ENCODE measurements around the gene CLEC9A.

CLEC9A gene

DNA sequence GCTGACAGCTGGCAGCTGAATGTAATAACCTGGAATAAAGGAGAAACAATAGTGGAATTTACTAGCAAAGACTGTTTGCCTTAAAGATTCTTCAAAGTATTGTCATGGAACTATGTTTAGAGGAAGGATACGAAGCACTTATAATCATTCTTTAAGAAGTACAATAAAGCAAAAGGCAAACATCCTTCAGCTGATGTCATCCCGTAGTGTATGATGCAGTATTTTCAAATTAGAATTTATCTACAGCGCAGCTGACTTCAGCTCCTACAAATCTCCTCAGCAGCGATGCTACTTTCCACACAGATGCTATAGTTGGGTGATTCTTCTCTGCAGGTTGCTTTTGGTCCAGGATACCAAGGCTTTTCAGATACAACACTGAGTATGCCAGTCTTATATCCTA is 36.8 kb downstream of the CLEC9A start:
- H3K36me3 ChIP-seq (ENCODE audit: control insufficient read depth, insufficient read depth, low read length, severe bottlenecking), result no peaks in the 10 kb centered on the region
- H3K9ac ChIP-seq (ENCODE audit: low read length), result no peak overlapping the region
- no peaks in the 10 kb centered on the region for H3K9me3 ChIP-seq (ENCODE audit: control insufficient read depth, low read length)
- peaks cover 27% of the 10 kb centered on the region for H3K4me1 ChIP-seq (ENCODE audit: control insufficient read depth, insufficient read depth, low read length)
- H3K27me3 ChIP-seq (replicated peaks; ENCODE audit: control insufficient read depth, insufficient read depth, low read length), result no peaks in the 10 kb centered on the region
- DNase-seq (ENCODE audit: low read depth), result no peak
- H3K4me3 ChIP-seq (ENCODE audit: low read length), result no peak overlapping the region

DNA sequence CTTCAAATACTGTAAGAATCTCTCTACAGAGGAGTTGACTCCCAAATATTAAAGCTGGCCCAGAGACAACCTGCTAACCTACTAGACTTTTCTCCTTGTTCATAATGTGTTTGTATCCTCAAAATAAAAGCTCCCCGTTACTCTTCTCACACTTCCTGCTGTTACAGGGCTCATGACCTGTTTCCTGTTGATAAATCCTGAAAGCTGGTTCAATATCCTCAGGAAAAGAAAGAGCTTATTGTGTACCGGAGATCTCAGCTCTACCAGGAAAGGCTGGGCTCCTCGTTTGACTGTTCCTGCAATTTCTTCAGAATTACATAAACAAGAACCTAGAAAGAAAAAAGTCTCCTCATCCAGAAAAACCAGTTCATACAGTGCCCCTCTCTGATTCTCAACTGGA is 37.5 kb downstream of the CLEC9A start:
- no peak overlapping the region for H3K9ac ChIP-seq (ENCODE audit: low read length)
- H3K4me3 ChIP-seq (ENCODE audit: low read length), result no peak overlapping the region
- DNase-seq (ENCODE audit: low read depth), result no peak

DNA sequence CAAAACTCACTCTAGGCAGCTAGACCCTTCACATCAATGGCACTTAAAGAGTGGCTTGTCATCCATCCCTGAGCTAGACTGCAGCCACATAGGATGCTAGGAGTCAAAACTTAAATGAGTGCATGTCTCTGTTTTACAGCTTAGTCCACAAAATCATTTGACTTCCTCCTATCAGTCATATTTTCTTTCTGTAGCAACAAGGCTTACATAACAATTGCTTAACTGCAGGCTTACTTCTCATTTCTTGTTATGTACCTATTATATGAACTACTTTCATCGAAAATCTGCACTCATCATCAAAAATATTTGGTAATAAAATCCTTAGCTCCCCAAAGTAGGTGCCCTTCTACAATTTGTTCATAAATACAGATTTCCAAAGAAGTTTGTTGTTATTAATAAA is 38.2 kb downstream of the CLEC9A start:
- no peak overlapping the region for H3K9ac ChIP-seq (ENCODE audit: low read length)
- DNase-seq (ENCODE audit: low read depth), result no peak
- H3K9me3 ChIP-seq (ENCODE audit: control insufficient read depth, low read length), result no peaks in the 10 kb centered on the region
- H3K4me1 ChIP-seq (ENCODE audit: control insufficient read depth, insufficient read depth, low read length), result peaks cover 27% of the 10 kb centered on the region
- peak overlapping the region; percentile 46 for H3K4me3 ChIP-seq (ENCODE audit: low read length)
- no peaks in the 10 kb centered on the region for H3K27me3 ChIP-seq (replicated peaks; ENCODE audit: control insufficient read depth, insufficient read depth, low read length)
- no peaks in the 10 kb centered on the region for H3K36me3 ChIP-seq (ENCODE audit: control insufficient read depth, insufficient read depth, low read length, severe bottlenecking)

More for the DNA sequence above, 37.5 kb downstream of the CLEC9A start:
- no peaks in the 10 kb centered on the region for H3K9me3 ChIP-seq (ENCODE audit: control insufficient read depth, low read length)
- peaks cover 27% of the 10 kb centered on the region for H3K4me1 ChIP-seq (ENCODE audit: control insufficient read depth, insufficient read depth, low read length)
- no peaks in the 10 kb centered on the region for H3K27me3 ChIP-seq (replicated peaks; ENCODE audit: control insufficient read depth, insufficient read depth, low read length)
- H3K36me3 ChIP-seq (ENCODE audit: control insufficient read depth, insufficient read depth, low read length, severe bottlenecking), result no peaks in the 10 kb centered on the region

DNA sequence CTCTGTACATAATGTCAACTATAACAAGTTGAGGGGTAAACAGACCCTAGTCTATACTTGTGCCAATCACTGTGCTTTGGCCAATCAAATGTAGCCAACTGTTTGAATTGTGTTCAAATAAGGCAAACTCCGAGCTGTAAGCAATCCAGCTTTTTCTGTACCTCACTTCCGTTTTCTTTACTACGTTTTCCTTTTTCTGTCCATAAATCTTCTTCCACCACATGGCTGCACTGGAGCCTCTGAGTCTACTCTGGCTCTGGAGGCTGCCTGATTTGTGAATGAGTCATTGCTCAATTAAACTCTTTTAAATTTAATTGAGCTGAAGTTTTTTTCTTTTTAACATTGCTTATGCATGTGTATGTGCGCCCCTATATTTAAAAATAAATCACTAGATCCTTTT is 38.6 kb downstream of the CLEC9A start:
- no peak overlapping the region for H3K9ac ChIP-seq (ENCODE audit: low read length)
- H3K4me1 ChIP-seq (ENCODE audit: control insufficient read depth, insufficient read depth, low read length), result peaks cover 27% of the 10 kb centered on the region
- DNase-seq (ENCODE audit: low read depth), result no peak
- H3K4me3 ChIP-seq (ENCODE audit: low read length), result peak overlapping the region; percentile 46
- no peaks in the 10 kb centered on the region for H3K27me3 ChIP-seq (replicated peaks; ENCODE audit: control insufficient read depth, insufficient read depth, low read length)
- no peaks in the 10 kb centered on the region for H3K36me3 ChIP-seq (ENCODE audit: control insufficient read depth, insufficient read depth, low read length, severe bottlenecking)
- no peaks in the 10 kb centered on the region for H3K9me3 ChIP-seq (ENCODE audit: control insufficient read depth, low read length)

DNA sequence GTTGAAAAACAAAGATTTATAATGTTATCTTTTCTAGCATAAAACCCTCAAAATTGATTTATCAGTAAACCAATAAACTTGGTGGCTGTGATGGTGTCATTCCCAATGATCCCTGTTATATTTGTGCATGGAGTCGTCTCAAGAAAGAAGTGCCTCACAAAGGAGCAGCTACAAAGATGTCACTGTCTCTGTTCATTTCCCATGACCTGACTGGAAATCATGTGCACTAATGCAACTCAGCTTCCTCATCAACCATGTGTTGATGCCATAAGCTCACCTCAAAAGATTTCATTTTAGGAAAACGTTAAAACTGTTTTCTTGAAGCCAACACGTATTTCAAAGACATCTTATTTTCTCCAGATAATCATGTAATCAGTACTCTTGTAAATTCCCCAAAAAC is 39.5 kb downstream of the CLEC9A start:
- H3K36me3 ChIP-seq (ENCODE audit: control insufficient read depth, insufficient read depth, low read length, severe bottlenecking), result no peaks in the 10 kb centered on the region

DNA sequence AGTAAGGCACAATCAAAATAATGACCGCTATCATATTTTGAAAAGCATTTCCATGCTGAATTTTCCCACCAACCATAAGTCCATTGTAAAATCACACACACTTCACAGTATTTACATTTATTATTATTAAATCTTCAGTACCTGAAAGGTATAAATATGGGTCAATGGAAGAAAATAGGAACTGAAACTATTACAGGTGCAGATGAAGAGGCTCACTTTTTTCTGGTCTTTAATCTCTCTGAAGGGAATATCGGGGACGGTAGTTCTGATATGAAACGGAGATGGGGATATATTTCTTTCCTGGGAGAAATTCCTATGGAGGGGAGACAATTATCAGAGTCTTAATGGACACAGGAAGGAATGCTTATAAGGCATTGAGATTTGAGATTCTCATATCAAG is 39.9 kb downstream of the CLEC9A start:
- H3K4me3 ChIP-seq (ENCODE audit: low read length), result no peak overlapping the region
- no peak for DNase-seq (ENCODE audit: low read depth)
- H3K27me3 ChIP-seq (replicated peaks; ENCODE audit: control insufficient read depth, insufficient read depth, low read length), result no peaks in the 10 kb centered on the region
- H3K4me1 ChIP-seq (ENCODE audit: control insufficient read depth, insufficient read depth, low read length), result peaks cover 27% of the 10 kb centered on the region
- H3K9me3 ChIP-seq (ENCODE audit: control insufficient read depth, low read length), result no peaks in the 10 kb centered on the region
- H3K36me3 ChIP-seq (ENCODE audit: control insufficient read depth, insufficient read depth, low read length, severe bottlenecking), result no peaks in the 10 kb centered on the region
- no peak overlapping the region for H3K9ac ChIP-seq (ENCODE audit: low read length)

More for the DNA sequence above, 39.5 kb downstream of the CLEC9A start:
- Histone ChIP-seq H3K9me3 (ENCODE audit: control insufficient read depth, low read length) (no peaks in the 10 kb centered on the region), H3K4me3 (ENCODE audit: low read length) (no peak overlapping the region), H3K9ac (ENCODE audit: low read length) (no peak overlapping the region), H3K4me1 (ENCODE audit: control insufficient read depth, insufficient read depth, low read length) (peaks cover 27% of the 10 kb centered on the region), H3K27me3 (replicated peaks; ENCODE audit: control insufficient read depth, insufficient read depth, low read length) (no peaks in the 10 kb centered on the region)
- no peak for DNase-seq (ENCODE audit: low read depth)

DNA sequence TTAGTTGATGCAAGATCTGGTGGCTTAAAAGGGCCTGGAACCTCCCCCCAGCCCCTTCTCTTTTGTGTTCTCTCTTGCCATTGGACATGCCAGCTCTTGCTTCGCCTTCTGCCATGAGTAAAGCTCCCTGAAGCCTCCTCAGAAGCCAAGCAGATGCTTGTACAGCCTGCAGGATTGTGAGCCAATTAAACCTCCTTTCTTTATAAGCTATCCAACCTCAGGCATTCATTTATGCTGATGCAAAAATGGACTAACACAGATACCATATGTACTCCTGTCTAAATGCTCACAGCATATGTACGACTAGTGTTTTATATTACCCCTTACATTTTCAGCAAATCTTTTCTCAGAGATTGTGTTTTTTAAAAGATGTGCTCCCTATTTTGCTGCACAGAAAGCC is 41.6 kb downstream of the CLEC9A start:
- Histone ChIP-seq H3K9ac (ENCODE audit: low read length) (no peak overlapping the region), H3K4me3 (ENCODE audit: low read length) (no peak overlapping the region), H3K27me3 (replicated peaks; ENCODE audit: control insufficient read depth, insufficient read depth, low read length) (peaks cover 5% of the 10 kb centered on the region), H3K36me3 (ENCODE audit: control insufficient read depth, insufficient read depth, low read length, severe bottlenecking) (no peaks in the 10 kb centered on the region), H3K9me3 (ENCODE audit: control insufficient read depth, low read length) (no peaks in the 10 kb centered on the region), H3K4me1 (ENCODE audit: control insufficient read depth, insufficient read depth, low read length) (peaks cover 18% of the 10 kb centered on the region)
- DNase-seq (ENCODE audit: low read depth), result no peak

DNA sequence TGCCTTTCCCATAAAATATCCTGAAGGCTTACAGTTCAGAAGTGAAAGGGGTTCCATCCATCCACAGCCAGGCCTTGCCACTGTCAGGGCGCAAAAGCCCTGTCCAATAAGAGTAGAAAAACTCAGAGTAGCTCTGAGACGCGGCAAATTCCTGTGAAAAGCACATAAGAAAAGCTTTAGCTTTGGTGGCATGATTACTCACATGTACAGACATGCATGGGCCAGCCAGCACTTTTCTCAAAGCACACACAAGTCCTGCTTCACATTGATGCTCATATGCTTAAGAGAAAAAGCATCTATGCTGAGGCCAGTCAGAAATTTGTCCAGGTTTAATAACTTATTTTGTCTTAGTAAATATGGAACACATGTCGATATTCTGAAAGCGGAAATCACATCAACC is 42.8 kb downstream of the CLEC9A start:
- Histone ChIP-seq H3K36me3 (ENCODE audit: control insufficient read depth, insufficient read depth, low read length, severe bottlenecking) (no peaks in the 10 kb centered on the region), H3K4me1 (ENCODE audit: control insufficient read depth, insufficient read depth, low read length) (peaks cover 14% of the 10 kb centered on the region), H3K27me3 (replicated peaks; ENCODE audit: control insufficient read depth, insufficient read depth, low read length) (peaks cover 5% of the 10 kb centered on the region), H3K9ac (ENCODE audit: low read length) (no peak overlapping the region), H3K4me3 (ENCODE audit: low read length) (no peak overlapping the region), H3K9me3 (ENCODE audit: control insufficient read depth, low read length) (no peaks in the 10 kb centered on the region)
- no peak for DNase-seq (ENCODE audit: low read depth)

DNA sequence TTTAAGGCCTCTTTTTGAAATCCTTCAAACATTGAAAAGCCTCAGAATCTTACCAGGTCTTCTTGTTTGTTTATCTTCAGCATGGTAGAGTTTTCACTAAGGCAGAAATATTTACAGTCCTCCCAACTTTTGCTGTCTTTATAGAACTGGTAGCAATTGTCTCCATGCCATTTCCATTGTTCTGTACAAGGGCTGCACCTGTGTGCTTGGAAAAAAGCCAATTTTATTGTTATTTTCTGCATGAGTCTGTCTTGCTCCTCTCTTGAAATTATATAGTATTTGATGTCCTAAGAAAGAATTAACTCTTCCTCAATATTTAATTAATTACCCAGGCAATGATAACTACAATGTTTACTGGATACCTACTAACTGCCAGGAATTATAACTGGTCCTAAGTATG is 45.0 kb downstream of the CLEC9A start:
- Histone ChIP-seq H3K27me3 (replicated peaks; ENCODE audit: control insufficient read depth, insufficient read depth, low read length) (peaks cover 5% of the 10 kb centered on the region), H3K36me3 (ENCODE audit: control insufficient read depth, insufficient read depth, low read length, severe bottlenecking) (no peaks in the 10 kb centered on the region), H3K4me3 (ENCODE audit: low read length) (no peak overlapping the region), H3K9me3 (ENCODE audit: control insufficient read depth, low read length) (no peaks in the 10 kb centered on the region), H3K4me1 (ENCODE audit: control insufficient read depth, insufficient read depth, low read length) (no peaks in the 10 kb centered on the region), H3K9ac (ENCODE audit: low read length) (no peak overlapping the region)
- DNase-seq (ENCODE audit: low read depth), result no peak

DNA sequence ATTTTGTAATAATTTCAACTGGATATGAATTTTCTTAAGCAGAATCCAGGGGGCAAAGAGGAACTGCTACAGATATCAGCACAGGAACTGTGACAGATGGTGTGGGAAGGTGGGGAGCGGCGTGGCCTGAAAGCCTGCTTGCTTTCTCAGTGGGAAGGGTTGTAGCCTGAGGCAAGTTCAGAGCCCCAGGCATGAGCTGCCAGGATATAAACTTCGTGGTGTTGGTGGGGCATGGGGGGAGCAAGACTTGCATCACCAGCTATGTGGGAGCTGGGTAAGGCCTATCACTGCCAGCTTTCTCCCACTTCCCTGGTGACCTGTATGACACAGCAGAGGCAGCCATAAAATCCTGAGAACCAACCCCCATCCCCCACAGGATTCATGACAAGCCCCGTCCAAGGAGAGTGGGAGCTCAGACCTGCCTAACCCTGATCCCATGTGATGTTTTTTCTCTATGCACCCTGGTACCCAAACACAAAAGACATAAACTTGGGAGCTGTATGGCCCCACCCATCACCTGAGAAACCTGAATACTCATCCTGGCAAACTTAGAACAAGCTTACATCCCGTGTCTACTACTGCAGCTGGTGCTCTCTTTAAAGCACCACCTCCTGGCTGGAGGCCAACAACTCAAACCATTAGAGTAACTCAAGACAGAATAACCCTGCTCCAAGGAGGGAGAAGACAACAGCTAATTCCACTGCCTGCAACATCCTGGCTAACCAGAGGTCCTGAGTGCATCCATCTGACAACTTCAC is 51.8 kb downstream of the CLEC9A start:
- no peak for DNase-seq (ENCODE audit: low read depth)

DNA sequence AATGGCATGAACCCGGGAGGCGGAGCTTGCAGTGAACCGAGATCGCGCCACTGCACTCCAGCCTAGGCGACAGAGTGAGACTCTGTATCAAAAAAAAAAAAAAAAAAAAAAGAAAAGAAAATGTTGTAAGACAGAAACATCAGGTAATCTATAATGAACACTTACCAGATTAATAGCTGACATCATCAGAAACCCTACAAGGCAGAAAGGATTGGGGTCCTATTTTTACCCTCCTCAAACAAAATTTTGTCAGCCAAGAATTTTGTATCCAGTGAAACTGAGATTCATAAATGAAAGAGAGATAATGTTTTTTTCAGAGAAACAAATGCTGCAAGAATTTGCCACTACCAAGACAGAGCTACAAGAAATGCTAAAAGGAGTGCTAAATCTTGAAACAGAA is 54.3 kb downstream of the CLEC9A start:
- Histone ChIP-seq H3K4me3 (ENCODE audit: low read length) (no peak overlapping the region), H3K9me3 (ENCODE audit: control insufficient read depth, low read length) (no peaks in the 10 kb centered on the region), H3K9ac (ENCODE audit: low read length) (no peak overlapping the region), H3K4me1 (ENCODE audit: control insufficient read depth, insufficient read depth, low read length) (no peaks in the 10 kb centered on the region), H3K36me3 (ENCODE audit: control insufficient read depth, insufficient read depth, low read length, severe bottlenecking) (no peaks in the 10 kb centered on the region), H3K27me3 (replicated peaks; ENCODE audit: control insufficient read depth, insufficient read depth, low read length) (no peaks in the 10 kb centered on the region)
- no peak for DNase-seq (ENCODE audit: low read depth)

More for the DNA sequence above, 51.8 kb downstream of the CLEC9A start:
- H3K36me3 ChIP-seq (ENCODE audit: control insufficient read depth, insufficient read depth, low read length, severe bottlenecking), result no peaks in the 10 kb centered on the region
- no peaks in the 10 kb centered on the region for H3K27me3 ChIP-seq (replicated peaks; ENCODE audit: control insufficient read depth, insufficient read depth, low read length)
- no peak overlapping the region for H3K4me3 ChIP-seq (ENCODE audit: low read length)
- H3K4me1 ChIP-seq (ENCODE audit: control insufficient read depth, insufficient read depth, low read length), result no peaks in the 10 kb centered on the region
- H3K9ac ChIP-seq (ENCODE audit: low read length), result no peak overlapping the region
- no peaks in the 10 kb centered on the region for H3K9me3 ChIP-seq (ENCODE audit: control insufficient read depth, low read length)

DNA sequence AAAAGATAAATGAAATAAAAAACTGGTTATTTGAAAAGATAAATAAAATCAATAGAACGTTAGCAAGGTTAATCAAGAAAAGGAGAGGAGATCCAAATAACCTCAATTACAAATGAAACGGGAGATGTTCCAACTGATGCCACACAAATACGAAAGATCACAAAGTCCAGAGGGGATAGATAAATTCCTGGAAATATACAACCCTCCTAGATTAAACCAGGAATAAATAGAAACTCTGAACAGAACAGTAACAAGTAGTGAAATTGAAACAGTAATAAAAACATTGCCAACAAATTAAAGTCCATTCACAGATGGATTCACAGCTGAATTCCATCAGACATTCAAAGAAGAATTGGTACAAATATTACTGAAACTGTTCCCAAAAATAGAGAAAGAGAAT is 55.9 kb downstream of the CLEC9A start:
- DNase-seq (ENCODE audit: low read depth), result no peak
- no peaks in the 10 kb centered on the region for H3K27me3 ChIP-seq (replicated peaks; ENCODE audit: control insufficient read depth, insufficient read depth, low read length)
- H3K36me3 ChIP-seq (ENCODE audit: control insufficient read depth, insufficient read depth, low read length, severe bottlenecking), result no peaks in the 10 kb centered on the region
- H3K4me3 ChIP-seq (ENCODE audit: low read length), result no peak overlapping the region
- H3K4me1 ChIP-seq (ENCODE audit: control insufficient read depth, insufficient read depth, low read length), result no peaks in the 10 kb centered on the region
- no peak overlapping the region for H3K9ac ChIP-seq (ENCODE audit: low read length)
- no peaks in the 10 kb centered on the region for H3K9me3 ChIP-seq (ENCODE audit: control insufficient read depth, low read length)
